DND-41 (cell line): ENCODE measurements around the gene HSPG2.

ENCODE experiments used
- ATAC-seq: fragments of 200-7000 bp; cut with Tn5 transposase; 3 replicates; pipeline ENCODE4 v1.9.1; 2021; ENCODE audit warnings: low read depth; ENCODE audit not compliant: insufficient read depth
- DNase-seq: peaks from one replicate; pipeline ENCODE4 v3.0.0-alpha.2; 2020
- H2AFZ ChIP-seq: 2 replicates; pipeline ENCODE4 v1.6.0; 2012; ENCODE audit warnings: low read depth, low read length
- H3K27ac ChIP-seq: 2 replicates; pipeline ENCODE4 v1.5.1; 2012; ENCODE audit warnings: low read length, inconsistent platforms
- H3K27me3 ChIP-seq: fragments of 200-600 bp; sonication (generic); 2 replicates; pipeline ENCODE4 v1.6.0; 2012; ENCODE audit warnings: low read length, mild to moderate bottlenecking, inconsistent platforms; ENCODE audit not compliant: insufficient read depth, poor library complexity
- H3K36me3 ChIP-seq: 2 replicates; pipeline ENCODE4 v1.5.1; 2012; ENCODE audit warnings: low read length, inconsistent platforms; ENCODE audit not compliant: insufficient read depth
- H3K4me1 ChIP-seq: 2 replicates; pipeline ENCODE4 v1.5.1; 2012; ENCODE audit warnings: mild to moderate bottlenecking, low read length; ENCODE audit not compliant: insufficient read depth
- H3K4me2 ChIP-seq: 2 replicates; pipeline ENCODE4 v1.6.0; 2012; ENCODE audit warnings: mild to moderate bottlenecking, moderate library complexity, low read length, inconsistent platforms; ENCODE audit not compliant: insufficient read depth
- H3K4me3 ChIP-seq, 2 experiments: fragments of 200-600 bp in 1 of 2; shearing (Covaris generic) in 1 of 2; 2 replicates each; pipeline ENCODE4 v1.5.1; 2012 to 2016; ENCODE audit warnings: inconsistent platforms in 2 of 2, low read length in 2 of 2, mild to moderate bottlenecking in 2 of 2, low read depth in 1 of 2, moderate library complexity in 1 of 2
- H3K79me2 ChIP-seq: 2 replicates; pipeline ENCODE4 v1.6.0; 2012; ENCODE audit warnings: low read length, inconsistent platforms; ENCODE audit not compliant: insufficient read depth
- H3K9ac ChIP-seq: 2 replicates; pipeline ENCODE4 v1.6.0; 2012; ENCODE audit warnings: low read depth, mild to moderate bottlenecking, inconsistent platforms, low read length, moderate library complexity
- H3K9me3 ChIP-seq: 2 replicates; pipeline ENCODE4 v1.5.1; 2012; ENCODE audit warnings: low read length, moderate library complexity, mild to moderate bottlenecking, inconsistent platforms; ENCODE audit not compliant: insufficient read depth, severe bottlenecking
- H4K20me1 ChIP-seq: 2 replicates; pipeline ENCODE4 v1.6.0; 2012; ENCODE audit warnings: low read length; ENCODE audit not compliant: insufficient read depth
- CTCF ChIP-seq: IDR thresholded peaks from 2 replicates; pipeline ENCODE4 v1.5.1; 2012; ENCODE audit warnings: borderline replicate concordance, low read length, moderate library complexity, mild to moderate bottlenecking; ENCODE audit not compliant: poor library complexity, severe bottlenecking; ENCODE audit errors: extremely low read depth
- EZH2 ChIP-seq: IDR thresholded peaks from 3 replicates; pipeline ENCODE4 v1.6.1; 2012; ENCODE audit warnings: borderline replicate concordance, low read depth, mild to moderate bottlenecking, moderate library complexity, low read length, inconsistent platforms; ENCODE audit not compliant: severe bottlenecking

HSPG2 gene

DNA sequence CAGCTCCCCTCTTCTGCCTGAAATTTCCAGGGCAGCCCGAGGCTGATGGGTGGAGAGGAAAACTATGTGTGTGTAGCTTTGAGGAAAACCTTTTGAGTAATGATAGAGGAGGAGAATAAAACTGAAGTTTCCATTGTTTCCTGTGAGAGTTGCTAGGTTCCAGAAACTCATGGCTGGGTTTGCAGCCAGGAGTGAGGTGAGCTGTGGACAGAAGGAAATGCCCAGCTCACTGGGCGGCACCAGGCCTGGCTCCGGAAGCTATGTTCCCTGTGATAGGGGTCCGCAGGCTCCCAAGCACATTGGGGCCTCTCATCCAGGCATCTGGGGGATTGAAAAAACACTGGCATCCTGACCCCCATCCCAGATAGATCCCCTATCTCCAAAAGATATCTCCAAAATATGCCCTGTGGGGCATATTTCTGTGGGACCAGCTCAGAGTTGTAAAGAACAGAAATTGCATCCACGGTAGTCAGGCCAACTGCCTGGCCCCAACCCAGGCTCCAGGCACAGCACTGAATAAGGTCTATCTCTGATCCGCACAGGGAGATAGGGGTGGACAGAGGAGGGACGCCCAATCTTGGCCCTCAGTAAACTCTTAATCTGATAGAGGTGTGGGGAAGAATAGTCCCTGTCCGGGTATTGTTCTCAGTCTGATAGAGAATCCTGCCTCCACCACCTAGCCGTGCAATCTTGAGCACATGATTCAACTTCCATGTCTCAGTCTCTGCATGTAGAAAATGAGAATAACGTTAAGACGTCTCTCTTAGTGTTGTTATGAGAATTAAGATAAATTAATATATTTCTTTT is 1.8 kb upstream of the HSPG2 start:
- no peak overlapping the region for H3K4me2 ChIP-seq
- TF ChIP-seq CTCF (no peak), EZH2 (no peak)
- no peak overlapping the region for H3K27ac ChIP-seq
- no peaks in the 10 kb centered on the region for H3K36me3 ChIP-seq
- DNase-seq (no peak), ATAC-seq (no peak)
- H2AFZ ChIP-seq: no peak overlapping the region
- no peak overlapping the region for H3K9ac ChIP-seq
- H3K27me3 ChIP-seq: no peaks in the 10 kb centered on the region
- no peaks in the 10 kb centered on the region for H3K4me1 ChIP-seq
- no peaks in the 10 kb centered on the region for H3K79me2 ChIP-seq
- no peak overlapping the region for H3K4me3 ChIP-seq
- H3K9me3 ChIP-seq: no peaks in the 10 kb centered on the region
- no peaks in the 10 kb centered on the region for H4K20me1 ChIP-seq

DNA sequence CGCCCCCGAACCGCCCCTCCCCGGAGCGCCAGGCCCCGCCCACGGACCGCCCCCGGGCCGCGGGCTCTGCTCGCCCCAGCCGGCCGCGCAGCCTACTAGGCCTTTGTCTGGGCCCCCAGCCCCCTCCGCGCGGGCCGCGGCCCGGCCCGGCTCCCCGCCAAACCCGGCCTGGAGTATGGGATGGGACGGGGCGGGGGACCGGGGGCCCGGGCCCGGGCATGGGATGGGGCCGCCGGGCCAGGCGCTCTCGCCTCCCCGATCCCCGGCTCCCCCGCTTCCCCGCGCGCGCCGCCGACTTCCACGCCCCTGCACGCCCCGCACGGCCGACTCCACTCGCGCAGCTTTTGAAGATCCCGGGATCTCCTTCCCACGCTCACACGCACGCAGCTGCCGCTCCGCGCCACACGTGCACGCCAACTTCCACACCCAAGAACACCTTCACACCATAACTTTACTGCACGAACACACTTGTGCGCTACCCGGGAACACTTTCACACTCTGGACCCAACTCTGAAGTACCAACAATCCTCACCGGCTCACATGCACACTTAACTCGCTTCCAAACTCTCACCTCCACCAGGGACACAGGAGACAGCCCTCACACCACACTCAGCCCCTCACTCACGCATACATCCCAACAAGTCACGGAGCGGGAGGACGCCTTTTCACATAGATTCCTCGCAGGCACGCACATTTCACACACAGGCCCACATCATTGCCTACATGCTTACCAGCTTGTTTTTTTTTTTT is 437 bp upstream of the HSPG2 start:
- H3K4me1 ChIP-seq: no peaks in the 10 kb centered on the region
- no peak for ATAC-seq

GRCh38 chr1:21936366-21937031 is 611 bp downstream of the HSPG2 start:
- ATAC-seq (no peak), DNase-seq (no peak)
- Histone ChIP-seq H4K20me1 (no peaks in the 10 kb centered on the region), H2AFZ (no peak overlapping the region), H3K4me3 (no peak overlapping the region), H3K36me3 (no peaks in the 10 kb centered on the region), H3K9me3 (no peaks in the 10 kb centered on the region), H3K4me2 (no peak overlapping the region), H3K27me3 (no peaks in the 10 kb centered on the region), H3K9ac (no peak overlapping the region), H3K27ac (no peak overlapping the region), H3K4me1 (no peaks in the 10 kb centered on the region), H3K79me2 (no peaks in the 10 kb centered on the region)
- TF ChIP-seq EZH2 (no peak), CTCF (no peak)

More for the DNA sequence above, 437 bp upstream of the HSPG2 start:
- Histone ChIP-seq H3K79me2 (no peaks in the 10 kb centered on the region), H2AFZ (no peak overlapping the region), H3K9me3 (no peaks in the 10 kb centered on the region), H3K4me2 (no peak overlapping the region), H3K36me3 (no peaks in the 10 kb centered on the region), H3K4me3 (no peak overlapping the region), H3K27me3 (no peaks in the 10 kb centered on the region), H3K27ac (no peak overlapping the region), H3K9ac (no peak overlapping the region), H4K20me1 (no peaks in the 10 kb centered on the region)
- TF ChIP-seq CTCF (no peak), EZH2 (no peak)
- no peak for DNase-seq
